ENCODE measurements around the gene SSUH2. TPM values are rescaled to one million over a fixed set of nuclear protein-coding genes. Genes with fewer than 3 reads are reported as not detected.

Gene SSUH2
- total and polyA plus RNA-seq, 12 donors: 0.78 to 6.1 (median 1.7) TPM

DNA sequence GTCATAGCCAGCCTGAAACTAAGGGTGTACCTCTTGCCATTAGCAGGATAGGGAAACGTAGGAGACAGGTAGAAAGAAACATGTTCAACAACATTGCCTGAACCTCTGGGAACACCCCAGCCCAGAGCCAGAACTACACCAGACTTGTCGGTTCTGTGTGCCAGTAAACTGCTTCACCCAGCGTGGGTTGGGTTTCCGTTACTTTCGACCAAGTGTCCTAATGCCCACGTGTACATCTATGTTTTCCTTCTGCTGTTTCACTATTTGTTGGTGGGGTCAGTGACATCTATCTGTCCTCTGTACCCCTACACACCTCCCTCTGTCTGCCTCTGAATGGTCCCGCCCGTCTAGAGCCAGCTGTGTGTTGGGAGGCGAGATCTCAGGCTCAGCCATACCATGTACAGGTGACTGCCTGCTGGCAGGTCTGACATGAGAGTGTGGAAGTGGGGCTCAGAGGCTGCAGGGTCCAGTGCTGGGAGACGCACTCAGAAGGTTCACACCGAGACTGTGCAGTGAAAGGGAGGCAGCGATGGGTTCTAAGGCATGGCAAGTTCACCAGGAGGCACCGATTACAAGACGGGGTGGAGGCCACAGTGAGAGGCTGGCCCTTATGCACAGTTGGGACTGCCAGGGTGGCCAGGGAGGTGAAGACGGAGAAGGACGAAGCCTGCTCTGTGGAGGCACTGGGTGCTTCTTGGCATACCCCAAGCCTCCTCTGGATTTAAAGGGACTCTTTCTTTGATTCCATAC lies 36.4 kb downstream of the SSUH2 start:
- TF ChIP-seq, protein P1, sequence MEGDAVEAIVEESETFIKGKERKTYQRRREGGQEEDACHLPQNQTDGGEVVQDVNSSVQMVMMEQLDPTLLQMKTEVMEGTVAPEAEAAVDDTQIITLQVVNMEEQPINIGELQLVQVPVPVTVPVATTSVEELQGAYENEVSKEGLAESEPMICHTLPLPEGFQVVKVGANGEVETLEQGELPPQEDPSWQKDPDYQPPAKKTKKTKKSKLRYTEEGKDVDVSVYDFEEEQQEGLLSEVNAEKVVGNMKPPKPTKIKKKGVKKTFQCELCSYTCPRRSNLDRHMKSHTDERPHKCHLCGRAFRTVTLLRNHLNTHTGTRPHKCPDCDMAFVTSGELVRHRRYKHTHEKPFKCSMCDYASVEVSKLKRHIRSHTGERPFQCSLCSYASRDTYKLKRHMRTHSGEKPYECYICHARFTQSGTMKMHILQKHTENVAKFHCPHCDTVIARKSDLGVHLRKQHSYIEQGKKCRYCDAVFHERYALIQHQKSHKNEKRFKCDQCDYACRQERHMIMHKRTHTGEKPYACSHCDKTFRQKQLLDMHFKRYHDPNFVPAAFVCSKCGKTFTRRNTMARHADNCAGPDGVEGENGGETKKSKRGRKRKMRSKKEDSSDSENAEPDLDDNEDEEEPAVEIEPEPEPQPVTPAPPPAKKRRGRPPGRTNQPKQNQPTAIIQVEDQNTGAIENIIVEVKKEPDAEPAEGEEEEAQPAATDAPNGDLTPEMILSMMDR (IDR thresholded peaks at IDR 0.05): no peak
- DNase-seq (no peak), ATAC-seq (no peak)
- H3K4me3 ChIP-seq: no peak overlapping the region
- H3K36me3 ChIP-seq: no peaks in the 10 kb centered on the region
- H3K4me1 ChIP-seq: peaks cover 11 to 22% (median 17%) of the 10 kb centered on the region in 9 donors
- H3K9me3 ChIP-seq: no peaks in the 10 kb centered on the region
- intact Hi-C loops (cut with DNase I): loop anchor here in 5 of 10 donors (2.0 to 10.0 kb wide), 5 partner anchors 123 to 283 kb away; no protein-coding TSS in a partner anchor
- H3K27ac ChIP-seq: no peak overlapping the region
- WGBS, 2 donors: 92 to 94% methylated on average over 16 of the region's 16 CpGs
- H3K27me3 ChIP-seq: no peaks in the 10 kb centered on the region

DNA sequence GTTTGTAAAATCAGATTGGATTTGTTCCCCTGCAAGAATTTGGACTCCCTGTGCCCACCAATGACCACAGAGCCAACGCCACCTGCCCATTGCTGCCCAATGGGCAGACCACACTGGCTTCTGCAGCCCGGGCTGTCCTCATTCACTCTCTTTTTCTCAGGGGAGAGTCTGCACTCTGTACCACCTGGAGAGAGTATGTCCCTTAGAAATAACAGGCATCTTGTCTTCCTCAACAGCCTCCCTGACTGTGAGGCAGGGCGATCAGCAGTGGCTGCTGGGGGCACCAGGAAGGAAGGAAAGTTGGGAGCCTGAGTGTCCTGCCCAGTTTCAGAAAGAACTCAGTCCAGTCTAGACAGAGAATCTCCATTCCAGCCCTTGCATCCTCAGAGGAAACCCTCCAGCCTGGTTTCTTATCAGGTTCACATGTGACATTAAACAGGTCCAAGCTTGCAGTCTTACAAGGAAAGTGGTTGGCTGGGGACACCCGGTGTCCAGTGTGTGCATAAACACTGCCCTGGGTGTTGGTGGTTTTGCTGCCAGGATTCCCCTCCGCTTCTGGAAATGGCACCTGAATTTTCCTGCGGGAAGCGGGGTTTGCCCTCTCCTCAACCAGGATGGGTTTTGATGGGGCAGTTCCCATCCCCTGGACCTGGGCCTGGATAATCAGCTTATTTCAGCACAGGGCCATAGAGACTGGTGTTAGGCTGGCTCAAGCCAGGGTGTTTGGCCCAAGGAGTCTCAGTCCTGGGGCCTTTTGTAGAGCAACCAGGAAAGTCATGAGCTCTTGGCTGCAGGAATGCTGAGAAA lies 37.2 kb downstream of the SSUH2 start:
- peak; percentile 94 to 99 (median 97) for ATAC-seq
- Histone ChIP-seq H3K27ac (peak overlapping the region in 1 of 10 donors; percentile 59), H3K36me3 (no peaks in the 10 kb centered on the region), H3K27me3 (no peaks in the 10 kb centered on the region), H3K9me3 (no peaks in the 10 kb centered on the region), H3K4me3 (no peak overlapping the region), H3K4me1 (peaks cover 11 to 28% (median 17%) of the 10 kb centered on the region in 9 donors)
- intact Hi-C loops (cut with DNase I): loop anchor here (1.0 to 10.0 kb wide), 9 partner anchors 123 to 283 kb away; no protein-coding TSS in a partner anchor
- TF ChIP-seq, protein P1 (IDR thresholded peaks at IDR 0.05): peak; percentile 61 to 88 (median 79)
- WGBS, 2 donors: 25 to 26% methylated on average over 7 of the region's 7 CpGs
- DNase-seq: peak; percentile 64 to 80

DNA sequence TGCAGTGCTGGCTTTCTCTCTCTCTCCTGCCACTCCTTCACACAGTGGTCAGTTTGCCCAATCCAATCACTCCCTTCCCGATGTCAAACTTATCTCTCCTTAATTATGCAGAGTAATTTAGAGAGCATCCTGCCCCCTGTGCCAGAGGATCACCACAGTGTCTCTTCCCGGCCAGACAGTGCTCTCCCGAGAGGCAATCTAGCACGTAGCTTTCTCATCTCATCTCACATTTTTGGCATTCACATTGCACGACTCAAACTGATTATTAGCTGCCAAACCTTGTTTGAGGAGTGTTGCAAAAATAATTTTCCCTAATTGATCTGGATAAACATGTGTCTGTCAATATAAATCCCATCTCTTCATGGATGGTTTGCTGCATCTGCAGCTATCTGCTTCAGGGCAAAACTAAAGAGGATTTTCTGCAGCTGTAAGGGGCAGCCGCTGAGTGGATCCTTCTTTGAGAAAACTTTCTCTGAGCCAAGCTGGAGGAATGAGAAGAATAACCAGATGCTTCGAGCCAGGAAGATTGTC lies 37.8 kb downstream of the SSUH2 start:
- Histone ChIP-seq H3K27me3 (no peaks in the 10 kb centered on the region), H3K4me3 (no peak overlapping the region), H3K4me1 (peaks cover 11 to 28% (median 17%) of the 10 kb centered on the region in 9 donors), H3K36me3 (no peaks in the 10 kb centered on the region), H3K27ac (peak overlapping the region in 1 of 10 donors; percentile 59), H3K9me3 (no peaks in the 10 kb centered on the region)
- WGBS, 2 donors: 37% methylated on average over 7 of the region's 7 CpGs
- ATAC-seq: peak in 1 of 8 donors; percentile 16
- TF ChIP-seq, protein P1 (IDR thresholded peaks at IDR 0.05): no peak
- intact Hi-C loops (cut with DNase I): loop anchor here in 9 of 10 donors (1.0 to 10.0 kb wide), 9 partner anchors 122 to 282 kb away; no protein-coding TSS in a partner anchor
- DNase-seq: no peak

DNA sequence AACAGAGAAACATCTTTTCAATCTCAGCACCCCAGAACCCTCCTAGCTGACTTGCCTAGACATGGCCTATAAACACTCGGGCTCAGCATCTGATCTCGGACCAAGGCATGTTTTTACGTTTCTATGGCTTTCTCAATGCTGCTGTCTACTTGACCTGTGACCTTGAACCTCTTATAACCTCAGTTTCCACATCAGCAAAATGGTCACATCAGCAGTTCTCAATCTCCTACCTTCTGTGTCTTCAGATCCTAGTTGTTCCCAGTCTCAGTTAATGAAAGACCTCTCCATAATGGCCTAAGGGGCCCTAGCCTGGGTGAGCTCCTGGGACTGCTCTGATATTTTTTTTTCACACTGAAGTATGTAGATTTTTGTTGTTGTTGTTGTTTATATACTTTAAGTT lies 39.6 kb downstream of the SSUH2 start:
- Histone ChIP-seq H3K4me1 (peaks cover 11 to 28% (median 17%) of the 10 kb centered on the region in 9 donors), H3K36me3 (no peaks in the 10 kb centered on the region), H3K27ac (no peak overlapping the region), H3K27me3 (no peaks in the 10 kb centered on the region), H3K4me3 (no peak overlapping the region), H3K9me3 (no peaks in the 10 kb centered on the region)
- no peak for DNase-seq
- intact Hi-C loops (cut with DNase I): loop anchor here in 4 of 10 donors (5.0 to 10.0 kb wide), 4 partner anchors 120 to 280 kb away; no protein-coding TSS in a partner anchor
- TF ChIP-seq, protein P1 (IDR thresholded peaks at IDR 0.05): no peak
- 94 to 100% methylated on average over 3 of the region's 3 CpGs for WGBS, 2 donors
- ATAC-seq: no peak

Data from heart right ventricle (tissue), 16 donors.